HEK293 (cell line): ENCODE data around the gene RDH5.

Source experiments
- GLIS2 ChIP-seq: fragments of 450-650 bp; formaldehyde crosslinking; IDR thresholded peaks from 2 replicates; pipeline ENCODE4 v1.5.1; 2016; ENCODE audit warnings: missing biosample characterization, missing genetic modification characterization
- KLF16 ChIP-seq: fragments of 450-650 bp; formaldehyde crosslinking; IDR thresholded peaks from 2 replicates; pipeline ENCODE4 v1.5.1; 2017; ENCODE audit warnings: missing biosample characterization, missing genetic modification characterization
- REPIN1 ChIP-seq: fragments of 450-650 bp; formaldehyde crosslinking; IDR thresholded peaks from 2 replicates; pipeline ENCODE4 v1.5.1; 2017; ENCODE audit warnings: missing biosample characterization, missing genetic modification characterization, low read depth
- WT1 ChIP-seq: fragments of 450-650 bp; formaldehyde crosslinking; IDR thresholded peaks from 2 replicates; pipeline ENCODE4 v1.5.1; 2016; ENCODE audit warnings: missing biosample characterization, missing genetic modification characterization
- ZBTB20 ChIP-seq: fragments of 450-650 bp; formaldehyde crosslinking; IDR thresholded peaks from 2 replicates; pipeline ENCODE4 v1.5.1; 2016; ENCODE audit warnings: missing biosample characterization, missing genetic modification characterization
- ZBTB48 ChIP-seq: fragments of 450-650 bp; formaldehyde crosslinking; IDR thresholded peaks from 2 replicates; pipeline ENCODE4 v1.5.1; 2016; ENCODE audit warnings: missing biosample characterization, missing genetic modification characterization
- ZFHX2 ChIP-seq: fragments of 450-650 bp; formaldehyde crosslinking; conservative IDR thresholded peaks from 2 replicates; pipeline ENCODE4 v1.5.1; 2016; ENCODE audit warnings: missing biosample characterization, missing genetic modification characterization
- ZNF341 ChIP-seq: fragments of 450-650 bp; formaldehyde crosslinking; IDR thresholded peaks from 2 replicates; pipeline ENCODE4; 2016; ENCODE audit warnings: low read depth, missing biosample characterization, missing genetic modification characterization
- ZNF423 ChIP-seq: fragments of 450-650 bp; formaldehyde crosslinking; IDR thresholded peaks from 2 replicates; pipeline ENCODE4 v1.5.1; 2016; ENCODE audit warnings: missing biosample characterization, missing genetic modification characterization
- ZNF510 ChIP-seq: fragments of 450-650 bp; formaldehyde crosslinking; IDR thresholded peaks from 2 replicates; pipeline ENCODE4 v1.5.1; 2018; ENCODE audit warnings: mild to moderate bottlenecking, missing genetic modification characterization, missing biosample characterization; ENCODE audit not compliant: insufficient replicate concordance
- ZNF610 ChIP-seq: fragments of 450-650 bp; formaldehyde crosslinking; IDR thresholded peaks from 2 replicates; pipeline ENCODE4 v1.5.1; 2016; ENCODE audit warnings: missing biosample characterization, missing genetic modification characterization, borderline replicate concordance
- ZNF629 ChIP-seq: fragments of 450-650 bp; formaldehyde crosslinking; IDR thresholded peaks from 2 replicates; pipeline ENCODE4 v1.5.1; 2017; ENCODE audit warnings: missing biosample characterization, missing genetic modification characterization
- ZNF747 ChIP-seq: fragments of 450-650 bp; formaldehyde crosslinking; IDR thresholded peaks from 2 replicates; pipeline ENCODE4 v1.5.1; 2016; ENCODE audit warnings: missing biosample characterization, missing genetic modification characterization
- TF ChIP-seq, protein P1 (sequence below): fragments of 450-650 bp; formaldehyde crosslinking; IDR thresholded peaks from 2 replicates; pipeline ENCODE4 v1.5.1; 2016; ENCODE audit warnings: missing biosample characterization, missing genetic modification characterization, borderline replicate concordance
- TF ChIP-seq, protein P2 (sequence below): fragments of 450-650 bp; formaldehyde crosslinking; IDR thresholded peaks from 2 replicates; pipeline ENCODE4 v1.5.1; 2016; ENCODE audit warnings: missing biosample characterization, missing genetic modification characterization
- TF ChIP-seq, protein P3 (sequence below): fragments of 450-650 bp; formaldehyde crosslinking; IDR thresholded peaks from 2 replicates; pipeline ENCODE4 v1.5.1; 2017; ENCODE audit warnings: missing biosample characterization, mild to moderate bottlenecking, missing genetic modification characterization, moderate library complexity
- TF ChIP-seq, protein P4 (sequence below): sonication (generic); formaldehyde crosslinking; IDR thresholded peaks from 2 replicates; pipeline ENCODE4 v1.8.1; 2022; ENCODE audit warnings: mild to moderate bottlenecking, moderate library complexity, missing genetic modification reagents
- TF ChIP-seq, protein P5 (sequence below): fragments of 450-650 bp; formaldehyde crosslinking; IDR thresholded peaks from 2 replicates; pipeline ENCODE4 v1.5.1; 2016; ENCODE audit warnings: missing biosample characterization, missing genetic modification characterization
- TF ChIP-seq, protein P6 (sequence below): fragments of 450-650 bp; formaldehyde crosslinking; IDR thresholded peaks from 2 replicates; pipeline ENCODE4 v1.5.1; 2016; ENCODE audit warnings: missing biosample characterization, missing genetic modification characterization, low read depth

The RDH5 gene

DNA sequence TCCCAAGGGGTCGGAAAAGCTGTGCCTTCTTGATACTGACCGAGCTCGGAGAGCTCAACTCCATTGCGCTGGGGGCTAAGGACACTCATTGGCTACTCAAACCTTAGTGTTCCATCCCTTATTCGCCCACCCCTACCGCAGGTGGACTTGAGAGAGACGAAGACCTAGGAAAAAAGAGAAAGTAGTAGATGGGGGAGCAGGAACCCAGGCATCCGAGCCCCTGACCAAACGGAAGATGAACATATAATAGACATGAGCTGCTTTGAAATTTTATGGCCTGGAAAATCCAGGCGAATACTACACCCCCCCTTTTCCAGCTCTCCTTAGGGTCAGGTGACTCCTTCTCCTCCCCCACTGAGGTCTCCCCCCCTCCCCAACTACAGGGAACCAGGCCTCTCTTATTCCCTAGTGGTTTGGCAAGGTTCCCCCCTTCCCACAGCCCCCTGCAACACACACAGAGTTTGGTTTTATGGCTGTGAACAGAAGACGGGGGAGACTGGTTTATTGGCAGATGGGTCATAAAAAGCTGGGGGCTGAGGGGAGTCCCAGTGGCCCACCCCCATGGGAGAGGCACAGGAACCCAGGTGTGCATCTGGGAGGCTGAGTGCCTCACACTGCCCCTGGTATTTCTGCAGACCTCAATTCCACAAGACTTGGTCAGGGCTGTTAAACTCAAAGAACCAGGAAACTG is 24.3 kb downstream of the RDH5 start (continued):
- TF ChIP-seq ZNF629 = no peak
- peak; percentile 59 for TF ChIP-seq GLIS2 (tag by site-specific recombination)
- no peak for TF ChIP-seq ZNF747 (tag by site-specific recombination)
- TF ChIP-seq, protein P1, sequence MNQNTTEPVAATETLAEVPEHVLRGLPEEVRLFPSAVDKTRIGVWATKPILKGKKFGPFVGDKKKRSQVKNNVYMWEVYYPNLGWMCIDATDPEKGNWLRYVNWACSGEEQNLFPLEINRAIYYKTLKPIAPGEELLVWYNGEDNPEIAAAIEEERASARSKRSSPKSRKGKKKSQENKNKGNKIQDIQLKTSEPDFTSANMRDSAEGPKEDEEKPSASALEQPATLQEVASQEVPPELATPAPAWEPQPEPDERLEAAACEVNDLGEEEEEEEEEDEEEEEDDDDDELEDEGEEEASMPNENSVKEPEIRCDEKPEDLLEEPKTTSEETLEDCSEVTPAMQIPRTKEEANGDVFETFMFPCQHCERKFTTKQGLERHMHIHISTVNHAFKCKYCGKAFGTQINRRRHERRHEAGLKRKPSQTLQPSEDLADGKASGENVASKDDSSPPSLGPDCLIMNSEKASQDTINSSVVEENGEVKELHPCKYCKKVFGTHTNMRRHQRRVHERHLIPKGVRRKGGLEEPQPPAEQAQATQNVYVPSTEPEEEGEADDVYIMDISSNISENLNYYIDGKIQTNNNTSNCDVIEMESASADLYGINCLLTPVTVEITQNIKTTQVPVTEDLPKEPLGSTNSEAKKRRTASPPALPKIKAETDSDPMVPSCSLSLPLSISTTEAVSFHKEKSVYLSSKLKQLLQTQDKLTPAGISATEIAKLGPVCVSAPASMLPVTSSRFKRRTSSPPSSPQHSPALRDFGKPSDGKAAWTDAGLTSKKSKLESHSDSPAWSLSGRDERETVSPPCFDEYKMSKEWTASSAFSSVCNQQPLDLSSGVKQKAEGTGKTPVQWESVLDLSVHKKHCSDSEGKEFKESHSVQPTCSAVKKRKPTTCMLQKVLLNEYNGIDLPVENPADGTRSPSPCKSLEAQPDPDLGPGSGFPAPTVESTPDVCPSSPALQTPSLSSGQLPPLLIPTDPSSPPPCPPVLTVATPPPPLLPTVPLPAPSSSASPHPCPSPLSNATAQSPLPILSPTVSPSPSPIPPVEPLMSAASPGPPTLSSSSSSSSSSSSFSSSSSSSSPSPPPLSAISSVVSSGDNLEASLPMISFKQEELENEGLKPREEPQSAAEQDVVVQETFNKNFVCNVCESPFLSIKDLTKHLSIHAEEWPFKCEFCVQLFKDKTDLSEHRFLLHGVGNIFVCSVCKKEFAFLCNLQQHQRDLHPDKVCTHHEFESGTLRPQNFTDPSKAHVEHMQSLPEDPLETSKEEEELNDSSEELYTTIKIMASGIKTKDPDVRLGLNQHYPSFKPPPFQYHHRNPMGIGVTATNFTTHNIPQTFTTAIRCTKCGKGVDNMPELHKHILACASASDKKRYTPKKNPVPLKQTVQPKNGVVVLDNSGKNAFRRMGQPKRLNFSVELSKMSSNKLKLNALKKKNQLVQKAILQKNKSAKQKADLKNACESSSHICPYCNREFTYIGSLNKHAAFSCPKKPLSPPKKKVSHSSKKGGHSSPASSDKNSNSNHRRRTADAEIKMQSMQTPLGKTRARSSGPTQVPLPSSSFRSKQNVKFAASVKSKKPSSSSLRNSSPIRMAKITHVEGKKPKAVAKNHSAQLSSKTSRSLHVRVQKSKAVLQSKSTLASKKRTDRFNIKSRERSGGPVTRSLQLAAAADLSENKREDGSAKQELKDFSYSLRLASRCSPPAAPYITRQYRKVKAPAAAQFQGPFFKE (tag by site-specific recombination) = no peak
- no peak for TF ChIP-seq REPIN1
- TF ChIP-seq, protein P2, sequence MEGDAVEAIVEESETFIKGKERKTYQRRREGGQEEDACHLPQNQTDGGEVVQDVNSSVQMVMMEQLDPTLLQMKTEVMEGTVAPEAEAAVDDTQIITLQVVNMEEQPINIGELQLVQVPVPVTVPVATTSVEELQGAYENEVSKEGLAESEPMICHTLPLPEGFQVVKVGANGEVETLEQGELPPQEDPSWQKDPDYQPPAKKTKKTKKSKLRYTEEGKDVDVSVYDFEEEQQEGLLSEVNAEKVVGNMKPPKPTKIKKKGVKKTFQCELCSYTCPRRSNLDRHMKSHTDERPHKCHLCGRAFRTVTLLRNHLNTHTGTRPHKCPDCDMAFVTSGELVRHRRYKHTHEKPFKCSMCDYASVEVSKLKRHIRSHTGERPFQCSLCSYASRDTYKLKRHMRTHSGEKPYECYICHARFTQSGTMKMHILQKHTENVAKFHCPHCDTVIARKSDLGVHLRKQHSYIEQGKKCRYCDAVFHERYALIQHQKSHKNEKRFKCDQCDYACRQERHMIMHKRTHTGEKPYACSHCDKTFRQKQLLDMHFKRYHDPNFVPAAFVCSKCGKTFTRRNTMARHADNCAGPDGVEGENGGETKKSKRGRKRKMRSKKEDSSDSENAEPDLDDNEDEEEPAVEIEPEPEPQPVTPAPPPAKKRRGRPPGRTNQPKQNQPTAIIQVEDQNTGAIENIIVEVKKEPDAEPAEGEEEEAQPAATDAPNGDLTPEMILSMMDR (tag by site-specific recombination) = no peak
- TF ChIP-seq, protein P3, sequence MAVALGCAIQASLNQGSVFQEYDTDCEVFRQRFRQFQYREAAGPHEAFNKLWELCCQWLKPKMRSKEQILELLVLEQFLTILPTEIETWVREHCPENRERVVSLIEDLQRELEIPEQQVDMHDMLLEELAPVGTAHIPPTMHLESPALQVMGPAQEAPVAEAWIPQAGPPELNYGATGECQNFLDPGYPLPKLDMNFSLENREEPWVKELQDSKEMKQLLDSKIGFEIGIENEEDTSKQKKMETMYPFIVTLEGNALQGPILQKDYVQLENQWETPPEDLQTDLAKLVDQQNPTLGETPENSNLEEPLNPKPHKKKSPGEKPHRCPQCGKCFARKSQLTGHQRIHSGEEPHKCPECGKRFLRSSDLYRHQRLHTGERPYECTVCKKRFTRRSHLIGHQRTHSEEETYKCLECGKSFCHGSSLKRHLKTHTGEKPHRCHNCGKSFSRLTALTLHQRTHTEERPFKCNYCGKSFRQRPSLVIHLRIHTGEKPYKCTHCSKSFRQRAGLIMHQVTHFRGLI (tag by site-specific recombination) = no peak
- TF ChIP-seq, protein P4, sequence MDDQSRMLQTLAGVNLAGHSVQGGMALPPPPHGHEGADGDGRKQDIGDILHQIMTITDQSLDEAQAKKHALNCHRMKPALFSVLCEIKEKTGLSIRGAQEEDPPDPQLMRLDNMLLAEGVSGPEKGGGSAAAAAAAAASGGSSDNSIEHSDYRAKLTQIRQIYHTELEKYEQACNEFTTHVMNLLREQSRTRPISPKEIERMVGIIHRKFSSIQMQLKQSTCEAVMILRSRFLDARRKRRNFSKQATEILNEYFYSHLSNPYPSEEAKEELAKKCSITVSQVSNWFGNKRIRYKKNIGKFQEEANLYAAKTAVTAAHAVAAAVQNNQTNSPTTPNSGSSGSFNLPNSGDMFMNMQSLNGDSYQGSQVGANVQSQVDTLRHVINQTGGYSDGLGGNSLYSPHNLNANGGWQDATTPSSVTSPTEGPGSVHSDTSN (CRISPR knock-in tag) = no peak
- no peak for TF ChIP-seq KLF16
- TF ChIP-seq ZBTB48 (tag by site-specific recombination) = peak; percentile 27; the same call in 1 of the 2 replicates
- no peak for TF ChIP-seq ZNF610 (tag by site-specific recombination)
- peak; percentile 76 for TF ChIP-seq ZFHX2 (tag by site-specific recombination)
- TF ChIP-seq, protein P5, sequence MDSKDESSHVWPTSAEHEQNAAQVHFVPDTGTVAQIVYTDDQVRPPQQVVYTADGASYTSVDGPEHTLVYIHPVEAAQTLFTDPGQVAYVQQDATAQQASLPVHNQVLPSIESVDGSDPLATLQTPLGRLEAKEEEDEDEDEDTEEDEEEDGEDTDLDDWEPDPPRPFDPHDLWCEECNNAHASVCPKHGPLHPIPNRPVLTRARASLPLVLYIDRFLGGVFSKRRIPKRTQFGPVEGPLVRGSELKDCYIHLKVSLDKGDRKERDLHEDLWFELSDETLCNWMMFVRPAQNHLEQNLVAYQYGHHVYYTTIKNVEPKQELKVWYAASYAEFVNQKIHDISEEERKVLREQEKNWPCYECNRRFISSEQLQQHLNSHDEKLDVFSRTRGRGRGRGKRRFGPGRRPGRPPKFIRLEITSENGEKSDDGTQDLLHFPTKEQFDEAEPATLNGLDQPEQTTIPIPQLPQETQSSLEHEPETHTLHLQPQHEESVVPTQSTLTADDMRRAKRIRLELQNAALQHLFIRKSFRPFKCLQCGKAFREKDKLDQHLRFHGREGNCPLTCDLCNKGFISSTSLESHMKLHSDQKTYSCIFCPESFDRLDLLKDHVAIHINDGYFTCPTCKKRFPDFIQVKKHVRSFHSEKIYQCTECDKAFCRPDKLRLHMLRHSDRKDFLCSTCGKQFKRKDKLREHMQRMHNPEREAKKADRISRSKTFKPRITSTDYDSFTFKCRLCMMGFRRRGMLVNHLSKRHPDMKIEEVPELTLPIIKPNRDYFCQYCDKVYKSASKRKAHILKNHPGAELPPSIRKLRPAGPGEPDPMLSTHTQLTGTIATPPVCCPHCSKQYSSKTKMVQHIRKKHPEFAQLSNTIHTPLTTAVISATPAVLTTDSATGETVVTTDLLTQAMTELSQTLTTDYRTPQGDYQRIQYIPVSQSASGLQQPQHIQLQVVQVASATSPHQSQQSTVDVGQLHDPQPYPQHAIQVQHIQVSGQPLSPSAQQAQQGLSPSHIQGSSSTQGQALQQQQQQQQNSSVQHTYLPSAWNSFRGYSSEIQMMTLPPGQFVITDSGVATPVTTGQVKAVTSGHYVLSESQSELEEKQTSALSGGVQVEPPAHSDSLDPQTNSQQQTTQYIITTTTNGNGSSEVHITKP (tag by site-specific recombination) = peak; percentile 97
- TF ChIP-seq WT1 = peak; percentile 64; the same call in 1 of the 2 replicates
- TF ChIP-seq, protein P6, sequence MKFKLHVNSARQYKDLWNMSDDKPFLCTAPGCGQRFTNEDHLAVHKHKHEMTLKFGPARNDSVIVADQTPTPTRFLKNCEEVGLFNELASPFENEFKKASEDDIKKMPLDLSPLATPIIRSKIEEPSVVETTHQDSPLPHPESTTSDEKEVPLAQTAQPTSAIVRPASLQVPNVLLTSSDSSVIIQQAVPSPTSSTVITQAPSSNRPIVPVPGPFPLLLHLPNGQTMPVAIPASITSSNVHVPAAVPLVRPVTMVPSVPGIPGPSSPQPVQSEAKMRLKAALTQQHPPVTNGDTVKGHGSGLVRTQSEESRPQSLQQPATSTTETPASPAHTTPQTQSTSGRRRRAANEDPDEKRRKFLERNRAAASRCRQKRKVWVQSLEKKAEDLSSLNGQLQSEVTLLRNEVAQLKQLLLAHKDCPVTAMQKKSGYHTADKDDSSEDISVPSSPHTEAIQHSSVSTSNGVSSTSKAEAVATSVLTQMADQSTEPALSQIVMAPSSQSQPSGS (tag by site-specific recombination) = no peak
- peak; percentile 53 for TF ChIP-seq ZNF423 (tag by site-specific recombination)
- TF ChIP-seq ZNF341 = peak; percentile 94
- TF ChIP-seq ZNF510 (tag by site-specific recombination) = no peak
- TF ChIP-seq ZBTB20 = 0 out of 2 replicates have a peak, but pooled peaks have one; percentile 0
